OCI-LY3 (cell line): ENCODE data around the gene MRTFA.

Experiments used
- CTCF ChIP-seq: fragments of 200-600, 300-600 bp; sonication (generic); IDR thresholded peaks from 2 replicates; pipeline ENCODE4 v1.5.1; 2014; ENCODE audit warnings: antibody characterized with exemption, low read length, low read depth
- EZH2phosphoT487 ChIP-seq: fragments of 200-600 bp; shearing (Covaris generic); IDR thresholded peaks from 2 replicates; pipeline ENCODE4 v1.6.1; 2018; ENCODE audit warnings: antibody characterized with exemption, mixed run types, low read depth

- TF ChIP-seq CTCF (no peak), EZH2phosphoT487 (no peak)
Measured at GRCh38 chr22:40509401-40510134, 127.0 kb downstream of the MRTFA start.
